H9 (cell line): ENCODE measurements around the gene MMP2. TPM values are rescaled to one million over a fixed set of nuclear protein-coding genes. Genes with fewer than 3 reads are reported as not detected.

Experiments used
- DNase-seq: peaks from one replicate; pipeline ENCODE4 v3.0.0-alpha.2; 2017
- H2AFZ ChIP-seq: one replicate; pipeline ENCODE4 v1.6.1; 2013; ENCODE audit warnings: mild to moderate bottlenecking, low read length, control low read depth, moderate library complexity
- H2AK5ac ChIP-seq: 2 replicates; pipeline ENCODE4 v1.6.1; 2013; ENCODE audit warnings: low read length, control low read depth, mixed read lengths; ENCODE audit not compliant: insufficient read length
- H2BK120ac ChIP-seq: one replicate; pipeline ENCODE4 v1.6.1; 2013; ENCODE audit warnings: low read depth, mild to moderate bottlenecking, low read length, control low read depth, inconsistent platforms; ENCODE audit not compliant: poor library complexity, severe bottlenecking
- H2BK12ac ChIP-seq: 2 replicates; pipeline ENCODE4 v1.6.1; 2013; ENCODE audit warnings: low read length, control low read depth, mixed read lengths, low read depth; ENCODE audit not compliant: insufficient read length
- H2BK15ac ChIP-seq: 2 replicates; pipeline ENCODE4 v1.6.1; 2013; ENCODE audit warnings: low read depth, low read length, control low read depth
- H2BK20ac ChIP-seq: one replicate; pipeline ENCODE4 v1.6.1; 2013; ENCODE audit warnings: low read depth, mild to moderate bottlenecking, low read length, control low read depth, inconsistent platforms; ENCODE audit not compliant: poor library complexity, severe bottlenecking
- H2BK5ac ChIP-seq: 2 replicates; pipeline ENCODE4 v1.6.1; 2013; ENCODE audit warnings: low read length, control low read depth, mixed read lengths; ENCODE audit not compliant: insufficient read length
- H3K14ac ChIP-seq: 2 replicates; pipeline ENCODE4 v1.6.1; 2013; ENCODE audit warnings: low read length, control low read depth; ENCODE audit not compliant: insufficient read depth
- H3K18ac ChIP-seq: 2 replicates; pipeline ENCODE4 v1.6.1; 2013; ENCODE audit warnings: low read depth, mild to moderate bottlenecking, mixed read lengths, low read length, control low read depth; ENCODE audit not compliant: insufficient read length
- H3K23ac ChIP-seq: 2 replicates; pipeline ENCODE4 v1.6.1; 2013; ENCODE audit warnings: low read length, control low read depth, mixed read lengths, low read depth; ENCODE audit not compliant: insufficient read length
- H3K23me2 ChIP-seq: 2 replicates; pipeline ENCODE4 v1.6.1; 2013; ENCODE audit warnings: low read depth, mild to moderate bottlenecking, mixed read lengths, low read length, control low read depth; ENCODE audit not compliant: insufficient read length, poor library complexity, severe bottlenecking
- H3K27ac ChIP-seq: 2 replicates; pipeline ENCODE4 v1.5.1; 2013; ENCODE audit warnings: low read length, control low read depth, mixed read lengths, low read depth; ENCODE audit not compliant: insufficient read length
- H3K27me3 ChIP-seq: 2 replicates; pipeline ENCODE4 v1.6.1; 2013; ENCODE audit warnings: low read length, control low read depth, inconsistent platforms; ENCODE audit not compliant: insufficient read depth
- H3K4ac ChIP-seq: 2 replicates; pipeline ENCODE4 v1.6.1; 2013; ENCODE audit warnings: low read depth, mild to moderate bottlenecking, control low read depth, inconsistent platforms, low read length, moderate library complexity
- H3K4me1 ChIP-seq: 2 replicates; pipeline ENCODE4 v1.6.1; 2013; ENCODE audit warnings: low read length, control low read depth, inconsistent platforms; ENCODE audit not compliant: insufficient read depth
- H3K4me2 ChIP-seq: 2 replicates; pipeline ENCODE4 v1.6.1; 2013; ENCODE audit warnings: low read length, control low read depth, mixed read lengths; ENCODE audit not compliant: insufficient read length, insufficient read depth
- H3K56ac ChIP-seq: 2 replicates; pipeline ENCODE4 v1.6.1; 2013; ENCODE audit warnings: low read depth, mild to moderate bottlenecking, mixed read lengths, low read length, control low read depth; ENCODE audit not compliant: insufficient read length
- H3K79me1 ChIP-seq: 2 replicates; pipeline ENCODE4 v1.6.1; 2013; ENCODE audit warnings: low read depth, mild to moderate bottlenecking, moderate library complexity, low read length, control low read depth, inconsistent platforms; ENCODE audit not compliant: insufficient read depth, poor library complexity, severe bottlenecking
- H3K79me2 ChIP-seq: 2 replicates; pipeline ENCODE4 v1.6.1; 2013; ENCODE audit warnings: low read length, control low read depth, inconsistent platforms; ENCODE audit not compliant: insufficient read depth
- H3K9ac ChIP-seq: 2 replicates; pipeline ENCODE4 v1.6.1; 2013; ENCODE audit warnings: low read length, control low read depth, mixed read lengths; ENCODE audit not compliant: insufficient read length; ENCODE audit errors: extremely low read depth
- H3K9me3 ChIP-seq: one replicate; pipeline ENCODE4 v1.6.1; 2013; ENCODE audit warnings: low read depth, low read length, inconsistent platforms; ENCODE audit not compliant: control insufficient read depth
- H3T11ph ChIP-seq: one replicate; pipeline ENCODE4 v1.6.1; 2013; ENCODE audit warnings: mild to moderate bottlenecking, low read length, control low read depth, inconsistent platforms
- H4K20me1 ChIP-seq: one replicate; pipeline ENCODE4 v1.6.1; 2013; ENCODE audit not compliant: control insufficient read depth, insufficient read length, insufficient read depth
- H4K5ac ChIP-seq: 2 replicates; pipeline ENCODE4 v1.6.1; 2013; ENCODE audit warnings: low read depth, mild to moderate bottlenecking, mixed read lengths, low read length, control low read depth; ENCODE audit not compliant: insufficient read length
- H4K8ac ChIP-seq: replicated peaks from 2 replicates; pipeline ENCODE4 v1.6.1; 2013; ENCODE audit warnings: low read length, control low read depth, mixed read lengths, low read depth; ENCODE audit not compliant: insufficient read length
- H4K91ac ChIP-seq: 2 replicates; pipeline ENCODE4 v1.6.1; 2013; ENCODE audit warnings: low read depth, mild to moderate bottlenecking, moderate library complexity, mixed read lengths, low read length, control low read depth; ENCODE audit not compliant: insufficient read length
- H3K27ac Mint-ChIP-seq, 3 experiments: 2 replicates in 2 of 3; 3 replicates in 1 of 3; pipeline ENCODE4 v1.8.0; 2020 to 2021; ENCODE audit warnings: mixed read lengths in 3 of 3, mild to moderate bottlenecking in 1 of 3, moderate library complexity in 1 of 3
- H3K27me3 Mint-ChIP-seq: 2 replicates; pipeline ENCODE4 v1.8.0; 2021; ENCODE audit warnings: low read depth, mild to moderate bottlenecking, moderate library complexity, mixed read lengths
- H3K36me3 Mint-ChIP-seq, 3 experiments: 2 replicates in 2 of 3; 3 replicates in 1 of 3; pipeline ENCODE4 v1.8.0; 2020 to 2021; ENCODE audit warnings: low read depth in 3 of 3, mixed read lengths in 3 of 3; ENCODE audit not compliant: insufficient read depth in 1 of 3
- H3K4me1 Mint-ChIP-seq, 2 experiments: 2 replicates each; pipeline ENCODE4 v1.8.0; 2020; ENCODE audit warnings: mixed read lengths in 2 of 2
- H3K4me3 Mint-ChIP-seq, 2 experiments: 2 replicates in 1 of 2; 3 replicates in 1 of 2; pipeline ENCODE4 v1.8.0; 2020 to 2021; ENCODE audit warnings: mild to moderate bottlenecking in 2 of 2, mixed read lengths in 2 of 2, moderate library complexity in 1 of 2
- H3K9me3 Mint-ChIP-seq, 2 experiments: 2 replicates in 1 of 2; 3 replicates in 1 of 2; pipeline ENCODE4 v1.8.0; 2020; ENCODE audit warnings: mild to moderate bottlenecking in 2 of 2, mixed read lengths in 2 of 2, moderate library complexity in 1 of 2
- CTCF ChIP-seq: fragments of 200-600 bp; sonication (generic); conservative IDR thresholded peaks from 3 replicates; pipeline ENCODE4 v1.8.0; 2021; ENCODE audit warnings: antibody characterized with exemption, mild to moderate bottlenecking
- WGBS: extraction: QIAGEN DNeasy Blood & Tissue Kit; methylation state at CpG from one replicate; pipeline ENCODE4 v1.1.7; 2013; ENCODE audit warnings: missing lambda C conversion rate, low lambda C conversion rate, mixed read lengths; ENCODE audit not compliant: insufficient read length; ENCODE audit errors: extremely low coverage; 5-methylcytosine and 5-hydroxymethylcytosine counted together
- total RNA-seq: library from RNA; stranded (reverse); gene quantifications from 2 replicates; pipeline ENCODE4 v1.2.1, GENCODE V29; 2021

Gene MMP2
- total RNA-seq, 1 experiment from 2014 or later: 23.1 TPM

DNA sequence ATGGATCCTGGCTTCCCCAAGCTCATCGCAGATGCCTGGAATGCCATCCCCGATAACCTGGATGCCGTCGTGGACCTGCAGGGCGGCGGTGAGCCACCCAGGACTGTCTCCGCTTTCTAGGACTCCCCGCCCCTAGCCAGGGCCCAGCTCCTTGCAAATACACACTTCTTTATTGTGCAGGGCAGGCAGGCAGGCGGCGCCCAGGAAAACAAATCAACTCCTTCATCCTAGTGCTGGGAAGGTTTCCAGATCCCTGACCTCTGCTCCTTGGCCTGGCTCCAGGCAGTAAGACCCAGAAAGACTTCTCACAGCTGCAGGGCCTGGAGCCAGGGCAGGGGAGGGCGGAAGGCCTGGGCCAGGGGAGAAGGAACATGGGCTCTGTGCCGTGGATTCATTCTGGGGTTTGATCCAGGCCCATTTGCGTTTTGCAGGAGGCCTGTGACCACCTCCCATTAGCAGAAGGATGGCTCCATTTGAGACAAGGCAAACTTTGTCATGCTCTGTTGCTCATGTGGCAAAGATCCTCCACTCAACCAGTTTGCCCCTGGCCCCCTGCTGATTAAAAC is 23.9 kb downstream of the MMP2 start:
- H3K23ac ChIP-seq: no peak overlapping the region
- TF ChIP-seq CTCF: no peak
- peak; percentile 32 for DNase-seq
- Mint-ChIP-seq H3K27me3 (no peaks in the 10 kb centered on the region), H3K36me3 (peaks cover 2 to 8% (median 5%) of the 10 kb centered on the region in 3 experiments; a peak in 3 of 7 replicates), H3K4me1 (peaks cover 4 to 7% of the 10 kb centered on the region in 2 experiments; a peak in 1 of 4 replicates), H3K27ac (no peak overlapping the region), H3K9me3 (no peaks in the 10 kb centered on the region), H3K4me3 (no peak overlapping the region)
- no peak overlapping the region for H3K56ac ChIP-seq
- H2BK15ac ChIP-seq: no peak overlapping the region
- no peaks in the 10 kb centered on the region for H3K4me1 ChIP-seq
- WGBS: no CpG with 5 or more reads among the region's 13 CpGs
- no peak overlapping the region for H2AFZ ChIP-seq
- no peaks in the 10 kb centered on the region for H4K20me1 ChIP-seq
- no peak overlapping the region for H3K9ac ChIP-seq
- no peak overlapping the region for H2AK5ac ChIP-seq
- H4K91ac ChIP-seq: no peak overlapping the region
- no peak overlapping the region for H2BK20ac ChIP-seq
- no peak overlapping the region for H3T11ph ChIP-seq
- H3K4ac ChIP-seq: no peak overlapping the region
- no peak overlapping the region for H2BK12ac ChIP-seq
- H2BK5ac ChIP-seq: no peak overlapping the region
- H3K18ac ChIP-seq: no peak overlapping the region
- no peak overlapping the region for H2BK120ac ChIP-seq
- H3K27ac ChIP-seq: no peak overlapping the region
- H3K79me1 ChIP-seq: no peaks in the 10 kb centered on the region
- H3K4me2 ChIP-seq: no peak overlapping the region
- H4K5ac ChIP-seq: no peak overlapping the region
- H3K14ac ChIP-seq: no peak overlapping the region
- no peaks in the 10 kb centered on the region for H3K27me3 ChIP-seq
- H3K9me3 ChIP-seq: no peaks in the 10 kb centered on the region
- no peaks in the 10 kb centered on the region for H3K79me2 ChIP-seq
- no peaks in the 10 kb centered on the region for H3K23me2 ChIP-seq
- no peak overlapping the region for H4K8ac ChIP-seq
